Suprapubic skin (tissue), 4 donors: ENCODE results near the gene BAIAP3.

Experiments used
- EP300 ChIP-seq: sonication (generic); formaldehyde crosslinking; IDR thresholded peaks from one replicate; pipeline ENCODE4 v1.6.1; 2017; ENCODE audit warnings: antibody characterized with exemption
- POLR2A ChIP-seq, 2 donors: fragments of 450-650 bp; IDR thresholded peaks; one replicate each; pipeline ENCODE4 v1.6.1; 2017; ENCODE audit warnings: antibody characterized with exemption in 2 of 2, mild to moderate bottlenecking in 2 of 2, moderate library complexity in 2 of 2
- POLR2AphosphoS5 ChIP-seq, 3 donors: sonication (generic); formaldehyde crosslinking; IDR thresholded peaks; one replicate each; pipeline ENCODE4 v1.6.1; 2017; ENCODE audit warnings: antibody characterized with exemption in 3 of 3
- TF ChIP-seq, protein P1 (sequence below), 2 donors: fragments of 200-600 bp in 1 of 2; fragments of 450-650 bp in 1 of 2; sonication (generic) in 1 of 2; IDR thresholded peaks; one replicate each; pipeline ENCODE4 v1.5.1; 2016 to 2019; ENCODE audit warnings: antibody characterized with exemption in 2 of 2, mild to moderate bottlenecking in 1 of 2, moderate library complexity in 1 of 2

GRCh38 chr16:1351215-1351581 lies 17.8 kb downstream of the BAIAP3 start:
- TF ChIP-seq, protein P1, sequence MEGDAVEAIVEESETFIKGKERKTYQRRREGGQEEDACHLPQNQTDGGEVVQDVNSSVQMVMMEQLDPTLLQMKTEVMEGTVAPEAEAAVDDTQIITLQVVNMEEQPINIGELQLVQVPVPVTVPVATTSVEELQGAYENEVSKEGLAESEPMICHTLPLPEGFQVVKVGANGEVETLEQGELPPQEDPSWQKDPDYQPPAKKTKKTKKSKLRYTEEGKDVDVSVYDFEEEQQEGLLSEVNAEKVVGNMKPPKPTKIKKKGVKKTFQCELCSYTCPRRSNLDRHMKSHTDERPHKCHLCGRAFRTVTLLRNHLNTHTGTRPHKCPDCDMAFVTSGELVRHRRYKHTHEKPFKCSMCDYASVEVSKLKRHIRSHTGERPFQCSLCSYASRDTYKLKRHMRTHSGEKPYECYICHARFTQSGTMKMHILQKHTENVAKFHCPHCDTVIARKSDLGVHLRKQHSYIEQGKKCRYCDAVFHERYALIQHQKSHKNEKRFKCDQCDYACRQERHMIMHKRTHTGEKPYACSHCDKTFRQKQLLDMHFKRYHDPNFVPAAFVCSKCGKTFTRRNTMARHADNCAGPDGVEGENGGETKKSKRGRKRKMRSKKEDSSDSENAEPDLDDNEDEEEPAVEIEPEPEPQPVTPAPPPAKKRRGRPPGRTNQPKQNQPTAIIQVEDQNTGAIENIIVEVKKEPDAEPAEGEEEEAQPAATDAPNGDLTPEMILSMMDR (IDR thresholded peaks at IDR 0.05) = no peak
- TF ChIP-seq POLR2AphosphoS5 (IDR thresholded peaks at IDR 0.05) (no peak), POLR2A (IDR thresholded peaks at IDR 0.05) (no peak), EP300 (no peak)
